EL (cell line): ENCODE results near the gene PRKAR1A.
A peak's percentile ranks its signal among the peaks of the same experiment; 100 is the strongest.
"Not testable (repeated sequence)": the region's sequence is repeated elsewhere in the genome, so short reads cannot be mapped to it uniquely, and the experiment has no call there.

Experiments used
- DNase-seq: peaks from one replicate; pipeline ENCODE4 v3.0.0-alpha.2; 2016

The PRKAR1A gene

DNA sequence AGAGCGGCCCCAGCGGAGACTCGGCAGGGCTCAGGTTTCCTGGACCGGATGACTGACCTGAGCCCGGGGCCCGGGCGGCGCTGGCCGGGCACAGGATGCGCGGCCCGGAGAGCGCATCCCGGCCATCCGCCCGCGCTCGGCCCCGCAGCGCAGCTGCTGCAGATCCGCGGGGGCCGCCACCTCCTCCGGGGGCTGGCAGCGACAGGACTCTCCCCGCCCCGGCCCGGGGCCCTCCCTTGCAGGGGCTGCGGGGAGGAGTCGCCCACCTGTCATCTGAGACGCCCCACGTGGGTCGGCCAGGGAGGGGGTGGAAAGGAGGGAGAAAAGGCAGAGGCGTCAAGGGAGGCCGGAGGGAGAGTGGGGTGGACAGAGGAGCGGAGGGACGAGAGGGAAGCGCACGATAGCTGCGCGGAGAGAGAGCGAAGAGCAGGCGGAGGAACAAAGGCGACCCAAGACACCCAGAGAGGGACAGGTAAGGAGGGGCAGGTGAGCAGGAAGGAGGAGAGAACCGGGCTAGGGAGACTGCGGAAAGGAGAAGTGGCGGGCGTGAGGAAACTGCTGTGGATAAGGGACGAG is 471 bp upstream of the PRKAR1A start:
- peak; percentile 78 for DNase-seq

DNA sequence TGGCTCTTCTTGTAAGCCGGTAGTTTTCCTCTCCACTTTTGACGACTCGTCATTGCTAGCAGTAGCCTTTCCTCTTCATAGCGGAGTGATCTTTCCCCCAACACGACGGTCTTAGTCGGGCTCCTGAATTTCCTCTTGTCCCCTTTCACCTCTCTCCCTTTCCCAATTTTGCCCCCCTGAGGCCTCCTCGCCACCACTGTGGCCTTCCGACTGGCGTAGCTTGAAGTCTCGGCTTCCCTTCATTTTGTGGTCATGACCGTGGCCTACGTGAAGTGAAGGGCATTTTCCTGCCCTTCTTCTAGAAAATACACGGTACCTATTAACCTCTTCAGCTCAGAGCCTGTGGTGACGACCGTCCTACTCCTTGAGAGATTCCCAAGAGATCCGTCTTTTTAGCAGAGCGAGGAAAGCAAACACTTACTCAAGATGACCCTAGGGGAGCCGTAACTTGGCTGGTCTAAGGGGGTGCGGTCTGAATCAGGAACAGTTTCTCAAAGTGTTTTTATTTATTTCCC is 787 bp downstream of the PRKAR1A start:
- peak; percentile 51 for DNase-seq

DNA sequence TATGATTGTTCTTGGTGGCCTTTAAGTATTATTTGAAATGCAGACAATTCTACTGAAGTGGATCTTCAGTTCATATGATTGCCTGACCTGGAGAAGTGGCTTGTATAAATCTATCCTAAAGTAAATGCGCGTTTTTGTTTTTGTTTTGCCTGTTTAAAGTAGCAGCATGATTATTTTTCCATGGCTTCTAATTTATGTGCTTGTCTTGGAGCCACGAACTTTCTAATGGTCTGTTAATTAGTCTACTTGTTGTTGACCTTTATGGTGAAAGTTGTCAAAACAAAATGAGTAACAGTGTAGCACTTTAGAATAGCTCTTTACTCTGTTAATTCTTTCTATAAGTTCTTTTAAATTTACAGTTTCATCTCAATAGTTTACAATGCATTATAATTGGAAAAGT is 1.7 kb downstream of the PRKAR1A start:
- no peak for DNase-seq

DNA sequence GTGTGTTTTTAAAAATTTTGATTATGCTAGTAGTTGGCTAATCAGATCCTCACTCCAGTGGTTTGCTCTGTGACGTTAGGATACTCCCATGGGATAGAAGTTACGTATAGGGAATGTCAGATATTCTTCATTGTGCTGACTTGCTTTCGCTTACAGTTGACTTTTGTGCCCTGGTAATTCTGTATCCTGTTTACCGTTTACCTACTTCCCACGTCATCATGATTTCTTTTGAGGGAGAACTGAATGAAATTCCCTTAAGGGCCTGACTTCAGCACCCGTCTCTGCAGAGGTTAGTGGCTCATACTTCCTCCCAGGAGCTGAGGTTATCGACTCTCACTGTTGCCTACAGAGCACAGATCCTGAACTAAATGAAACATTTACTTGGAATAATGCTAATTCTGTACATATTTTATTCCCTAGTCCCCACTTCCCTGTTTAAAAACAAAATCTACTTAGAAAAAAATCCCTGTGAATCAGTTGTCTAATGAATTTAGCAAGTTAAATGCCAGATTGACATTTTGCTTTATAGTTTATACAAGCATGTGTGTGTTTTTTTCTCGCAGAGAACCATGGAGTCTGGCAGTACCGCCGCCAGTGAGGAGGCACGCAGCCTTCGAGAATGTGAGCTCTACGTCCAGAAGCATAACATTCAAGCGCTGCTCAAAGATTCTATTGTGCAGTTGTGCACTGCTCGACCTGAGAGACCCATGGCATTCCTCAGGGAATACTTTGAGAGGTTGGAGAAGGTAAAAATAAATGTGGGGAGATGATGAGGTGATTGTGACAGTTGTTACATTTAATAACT is 2.8 kb downstream of the PRKAR1A start:
- peak; percentile 17 for DNase-seq

DNA sequence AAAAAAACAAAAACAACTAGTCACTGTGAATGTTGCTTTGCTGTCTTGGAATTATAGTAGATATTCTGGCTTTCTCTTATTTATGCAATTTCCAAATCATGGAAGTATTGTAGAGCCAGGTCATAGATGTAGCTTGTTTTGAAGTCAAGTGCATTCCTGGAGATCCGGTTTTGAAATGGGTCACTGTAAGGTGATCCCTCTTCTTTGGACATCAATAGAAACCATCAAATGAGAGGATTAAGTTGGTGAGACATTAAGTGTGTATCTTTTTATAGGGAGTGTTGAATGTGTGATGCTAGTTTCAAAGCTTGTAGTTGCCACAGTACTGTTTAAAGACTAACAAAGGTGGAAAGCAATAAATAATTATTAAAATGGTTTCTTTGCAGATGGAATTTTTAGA is 4.5 kb downstream of the PRKAR1A start:
- DNase-seq: no peak

DNA sequence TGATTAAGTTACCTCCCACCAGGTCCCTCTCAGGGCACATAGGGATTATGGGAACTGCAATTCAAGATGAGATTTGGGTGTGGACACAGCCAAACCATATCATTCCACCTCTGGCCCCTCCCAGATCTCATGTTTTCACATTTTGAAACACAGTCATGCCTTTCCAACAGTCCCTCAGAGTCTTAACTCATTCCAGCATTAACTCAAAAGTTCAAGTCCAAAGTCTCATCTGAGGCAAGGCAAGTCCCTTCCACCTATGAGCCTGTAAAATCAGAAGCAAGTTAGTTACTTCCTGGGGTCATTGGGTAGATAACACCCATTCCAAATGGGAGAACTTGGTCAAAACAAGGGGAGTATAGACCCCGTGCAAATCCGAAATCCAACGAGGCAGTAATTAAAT is 5.4 kb downstream of the PRKAR1A start:
- DNase-seq: not testable (repeated sequence)

DNA sequence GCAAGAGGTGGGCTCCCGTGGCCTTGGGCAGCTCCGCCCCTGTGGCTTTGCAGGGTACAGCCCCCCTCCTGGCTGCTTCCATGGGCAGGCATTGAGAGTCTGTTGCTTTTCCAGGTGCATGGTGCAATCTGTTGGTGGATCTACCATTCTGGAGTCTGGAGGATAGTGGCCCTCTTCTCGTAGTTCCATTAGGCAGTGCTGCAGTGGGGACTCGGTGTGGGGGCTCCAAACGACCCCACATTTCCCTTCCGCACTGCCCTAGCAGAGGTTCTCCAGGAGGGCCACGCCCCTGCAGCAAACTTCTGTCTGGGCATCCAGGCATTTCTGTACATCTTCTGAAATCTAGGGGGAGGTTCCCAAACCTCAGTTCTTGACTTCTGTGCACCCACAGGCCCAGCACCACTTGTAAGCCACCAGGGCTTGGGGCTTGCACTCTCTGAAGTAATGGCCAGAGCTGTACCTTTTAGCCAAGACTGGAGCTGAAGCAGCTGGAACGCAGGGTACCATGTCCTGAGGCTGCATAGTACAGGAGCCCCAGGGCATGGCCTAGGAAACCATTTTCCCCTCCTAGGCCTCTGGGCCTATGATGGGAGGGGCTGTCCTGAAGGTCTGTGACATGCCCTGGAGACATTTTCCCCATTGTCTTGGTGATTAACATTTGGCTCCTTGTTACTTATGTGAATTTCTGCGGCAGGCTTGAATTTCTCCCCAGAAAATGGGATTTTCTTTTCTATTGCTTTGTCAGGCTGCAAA is 6.0 kb downstream of the PRKAR1A start:
- DNase-seq: no peak

DNA sequence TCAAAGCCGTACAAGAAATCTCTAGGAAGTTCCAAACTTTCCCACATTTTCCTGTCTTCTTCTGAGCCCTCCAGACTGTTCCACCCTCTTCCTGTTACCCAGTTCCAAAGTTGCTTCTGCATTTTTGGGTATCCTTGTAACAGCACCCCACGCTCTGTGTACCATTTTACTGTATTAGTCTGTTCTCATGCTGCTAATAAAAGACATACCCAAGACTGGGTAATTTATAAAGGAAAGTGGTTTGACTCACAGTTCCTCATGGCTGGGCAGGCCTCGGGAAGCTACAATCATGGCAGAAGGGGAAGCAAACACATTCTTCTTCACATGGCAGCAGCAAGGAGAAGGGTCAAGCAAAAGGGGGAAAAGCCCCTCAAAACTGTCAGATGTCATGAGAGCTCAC is 6.8 kb downstream of the PRKAR1A start:
- not testable (repeated sequence) for DNase-seq

DNA sequence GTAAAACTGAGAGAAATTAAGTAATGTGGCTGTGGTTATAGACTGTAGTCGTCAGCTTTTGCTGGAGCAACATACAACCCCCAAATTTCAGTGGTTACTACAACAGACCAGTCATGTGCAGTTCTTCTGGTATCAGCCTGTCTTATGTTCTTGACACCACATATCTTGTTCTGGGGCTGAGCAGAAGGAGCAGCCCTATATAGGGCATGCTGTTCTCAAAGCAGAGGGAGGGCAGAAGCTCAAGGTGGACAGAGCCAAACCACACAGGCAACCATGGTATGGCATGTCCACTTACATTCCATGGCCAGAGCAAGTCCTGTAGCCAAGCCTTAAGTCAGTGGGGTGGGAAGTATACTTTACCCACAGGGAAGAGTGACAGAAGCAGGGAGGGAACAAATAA is 7.7 kb downstream of the PRKAR1A start:
- DNase-seq: no peak

DNA sequence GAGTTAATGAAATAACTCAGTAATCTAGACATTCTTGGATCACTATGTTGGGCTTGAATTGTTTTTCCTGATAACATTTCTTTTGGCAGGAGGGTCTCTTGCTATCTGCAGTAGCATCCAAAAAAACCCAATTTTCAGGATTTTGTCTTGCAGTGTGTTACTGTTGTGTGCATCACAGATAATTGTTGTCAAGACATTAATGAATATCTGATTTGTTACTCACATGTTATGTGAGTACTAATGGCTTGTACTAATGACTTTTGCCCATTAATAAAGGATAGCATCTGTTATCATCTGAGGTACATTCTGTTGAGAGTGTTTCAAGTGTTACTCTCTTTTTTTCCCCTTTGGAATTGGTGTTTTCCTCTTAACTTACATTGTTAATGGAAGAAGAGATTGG is 10.0 kb downstream of the PRKAR1A start:
- DNase-seq: no peak

DNA sequence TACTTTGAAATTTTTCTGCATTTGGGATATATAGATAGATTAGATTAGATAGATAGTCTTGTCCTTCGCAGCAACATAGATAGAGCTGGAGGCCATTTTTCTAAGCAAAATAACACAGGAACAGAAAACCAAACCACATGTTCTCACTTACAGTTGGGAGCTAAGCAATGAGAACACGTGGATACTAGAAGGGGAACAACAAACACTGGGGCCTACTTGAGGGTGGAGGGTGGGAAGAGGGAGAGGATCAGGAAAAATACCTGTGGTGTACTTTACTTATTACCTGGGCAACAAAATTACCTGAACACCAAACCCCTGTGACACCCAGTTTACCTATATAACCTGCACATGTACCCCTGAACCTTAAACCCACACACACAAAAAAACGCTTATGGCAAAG is 14.3 kb downstream of the PRKAR1A start:
- DNase-seq: no peak

DNA sequence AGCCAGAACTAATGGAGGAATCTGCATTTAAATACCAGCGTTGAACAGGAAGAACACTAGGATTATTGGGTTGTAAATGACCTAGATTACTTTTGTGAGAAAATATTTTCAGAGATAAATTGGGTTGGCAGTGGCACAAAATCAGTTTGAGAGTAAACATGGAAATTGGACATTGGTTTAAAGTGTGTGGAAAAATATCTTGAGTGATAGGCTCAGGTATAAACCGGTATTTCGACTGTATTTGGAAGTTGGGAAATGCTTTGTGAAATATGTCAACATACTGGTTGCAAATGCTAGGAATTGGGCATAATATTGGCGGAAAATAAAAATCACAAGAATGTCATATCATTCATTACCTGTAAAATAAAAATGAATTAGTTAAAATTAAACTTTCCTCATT is 15.1 kb downstream of the PRKAR1A start:
- DNase-seq: no peak

DNA sequence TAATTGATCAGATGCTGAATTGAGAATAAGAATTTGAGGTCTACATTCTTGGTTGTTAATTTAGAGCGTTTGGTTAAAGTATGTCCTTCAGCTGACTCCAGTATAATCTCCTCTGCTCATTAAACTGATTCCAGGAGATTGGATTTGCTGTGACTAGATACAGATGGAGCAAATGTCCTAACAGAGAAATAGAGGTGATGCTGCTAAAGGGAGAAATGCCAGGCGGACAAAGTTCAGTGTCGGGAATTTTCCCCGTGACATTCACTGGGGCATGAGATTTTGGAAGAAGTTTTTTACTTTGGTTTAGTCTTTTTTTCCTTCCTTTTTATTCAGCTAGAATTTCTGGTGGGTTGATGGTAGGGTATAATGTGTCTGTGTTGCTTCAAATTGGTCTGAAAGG is 19.0 kb downstream of the PRKAR1A start:
- no peak for DNase-seq

DNA sequence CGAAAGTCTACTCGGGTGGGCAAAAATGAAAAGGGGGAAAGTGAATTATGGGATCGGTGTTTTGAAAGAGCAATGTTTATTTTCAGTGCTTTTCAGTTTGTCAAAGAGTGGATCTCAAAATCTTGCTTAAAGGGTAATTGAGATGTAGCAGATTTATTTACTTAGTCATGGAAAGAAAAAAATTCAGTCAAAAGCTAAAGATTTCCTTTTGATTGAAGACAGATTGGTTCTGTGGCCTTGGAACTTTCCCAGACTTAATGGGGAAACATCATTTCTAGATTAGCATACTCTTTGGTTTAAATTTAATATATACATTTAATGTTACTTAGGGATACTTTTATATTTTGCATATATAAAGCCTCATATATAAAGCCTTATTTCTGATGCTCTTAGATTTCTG is 20.6 kb downstream of the PRKAR1A start:
- no peak for DNase-seq

DNA sequence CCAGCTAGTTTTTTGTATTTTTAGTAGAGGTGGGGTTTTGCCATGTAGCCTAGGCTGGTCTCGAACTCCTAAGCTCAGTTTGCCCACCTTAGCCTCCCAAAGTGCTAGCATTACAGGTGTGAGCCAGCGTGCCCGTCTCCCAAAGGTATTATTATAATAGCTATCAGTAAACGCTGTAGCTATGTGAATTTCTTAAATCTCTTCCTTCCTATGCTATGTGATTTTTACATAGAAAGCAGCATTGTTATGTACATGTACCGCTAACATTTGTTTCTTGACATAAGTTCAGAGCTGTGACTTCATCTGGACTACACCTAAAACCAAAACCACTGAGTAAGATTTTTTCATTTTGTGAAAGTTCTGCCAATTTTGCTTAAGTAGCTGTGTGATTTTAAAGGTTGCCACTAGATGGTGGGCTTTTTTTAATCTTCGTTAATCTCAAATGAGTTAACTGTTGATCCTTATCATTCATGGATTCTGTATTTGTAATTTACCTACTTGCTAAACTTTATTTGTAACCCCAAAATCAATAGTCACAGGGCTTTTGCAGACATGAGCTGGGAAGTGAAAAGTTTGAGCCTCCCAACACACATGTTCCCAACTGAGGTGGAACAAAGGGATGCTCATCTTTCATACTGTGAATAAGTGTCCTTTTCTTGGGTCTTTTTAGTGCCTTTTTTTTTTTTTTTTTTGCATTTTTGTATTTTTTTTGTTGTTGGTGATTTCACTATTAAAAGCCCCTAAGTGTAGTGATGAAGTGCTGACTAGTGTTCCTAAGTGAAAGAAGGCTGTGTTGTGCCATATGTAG is 21.9 kb downstream of the PRKAR1A start:
- peak; percentile 23 for DNase-seq

DNA sequence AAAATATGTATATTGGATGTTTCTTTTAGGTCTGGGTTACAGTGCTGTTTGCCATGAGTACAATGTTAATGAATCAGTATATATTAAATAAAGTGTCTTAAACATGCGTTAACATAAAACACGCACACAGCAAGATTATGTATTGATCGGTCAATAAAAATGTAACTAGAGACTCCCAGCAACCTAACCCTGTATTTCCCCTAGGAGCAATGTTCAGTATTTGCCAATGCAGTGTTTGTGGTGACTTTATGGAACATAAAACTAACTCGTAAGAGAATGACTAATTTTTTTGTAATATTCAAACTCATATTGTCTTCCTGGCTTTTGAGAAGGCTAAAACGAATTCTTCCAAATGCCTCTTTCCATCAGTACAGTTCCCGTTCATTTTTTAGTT is 22.5 kb downstream of the PRKAR1A start:
- DNase-seq: no peak

DNA sequence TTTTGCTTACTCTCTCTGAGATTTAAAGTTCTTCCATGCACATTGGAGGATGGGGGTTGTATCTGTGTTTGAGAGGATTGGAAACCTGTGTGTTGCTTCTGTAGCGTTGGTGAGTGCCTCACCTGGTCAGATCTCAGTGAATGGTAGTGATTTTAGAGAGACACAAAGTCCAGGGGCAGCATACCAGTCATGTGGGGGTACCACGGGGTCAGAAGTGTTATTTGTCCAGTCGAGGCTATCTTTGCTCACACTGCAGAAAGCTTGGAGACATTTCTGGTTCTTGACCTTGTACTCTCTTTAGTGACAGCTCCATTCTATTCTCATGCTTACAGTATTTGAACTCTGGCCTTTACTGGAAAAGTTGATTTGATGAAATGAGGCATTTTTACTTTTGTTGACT is 23.7 kb downstream of the PRKAR1A start:
- DNase-seq: no peak

DNA sequence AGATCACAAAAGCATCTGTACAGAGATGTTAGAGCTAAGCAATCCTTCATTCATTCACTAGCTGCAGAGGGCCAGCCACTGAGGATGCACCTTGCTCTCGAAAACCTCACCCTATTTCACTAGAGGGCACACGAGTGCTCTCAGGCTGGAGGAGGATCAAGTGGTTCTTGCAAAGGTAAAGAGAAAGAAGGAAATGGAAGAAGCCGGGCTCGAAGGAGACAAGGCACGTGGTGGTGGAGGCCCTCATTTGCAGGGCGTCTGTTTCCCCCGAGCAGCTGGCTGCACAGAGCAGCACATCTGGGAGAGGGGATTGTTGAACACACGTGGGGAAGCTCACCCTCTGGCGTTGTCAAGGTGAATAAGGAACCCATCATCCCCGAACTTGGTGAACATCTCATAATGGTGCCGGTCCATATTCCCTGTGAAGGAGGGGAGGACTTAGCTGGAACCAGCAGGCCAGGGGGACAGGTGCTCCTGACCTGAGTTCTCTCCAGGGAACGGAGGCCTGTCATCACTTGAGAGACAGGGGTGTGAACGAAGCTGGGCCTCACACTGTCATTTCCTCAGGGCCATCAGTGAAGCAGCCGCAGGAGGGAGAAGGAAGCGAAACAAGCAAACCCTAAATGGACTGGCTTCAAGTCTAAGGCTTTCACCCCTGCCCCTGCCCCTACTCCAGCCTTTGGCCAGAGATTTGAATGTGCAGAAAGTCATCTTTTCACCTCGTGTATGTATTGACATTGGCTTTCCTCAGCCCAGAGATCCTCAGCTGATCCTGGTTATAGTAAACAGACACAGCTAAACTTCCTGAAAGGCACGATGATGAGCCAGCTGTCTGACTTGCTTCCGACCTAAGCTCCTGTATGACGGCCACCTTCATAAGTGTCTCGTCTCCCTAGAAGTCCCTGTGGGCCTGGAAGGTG is 27.6 kb downstream of the PRKAR1A start:
- DNase-seq: peak; percentile 10

DNA sequence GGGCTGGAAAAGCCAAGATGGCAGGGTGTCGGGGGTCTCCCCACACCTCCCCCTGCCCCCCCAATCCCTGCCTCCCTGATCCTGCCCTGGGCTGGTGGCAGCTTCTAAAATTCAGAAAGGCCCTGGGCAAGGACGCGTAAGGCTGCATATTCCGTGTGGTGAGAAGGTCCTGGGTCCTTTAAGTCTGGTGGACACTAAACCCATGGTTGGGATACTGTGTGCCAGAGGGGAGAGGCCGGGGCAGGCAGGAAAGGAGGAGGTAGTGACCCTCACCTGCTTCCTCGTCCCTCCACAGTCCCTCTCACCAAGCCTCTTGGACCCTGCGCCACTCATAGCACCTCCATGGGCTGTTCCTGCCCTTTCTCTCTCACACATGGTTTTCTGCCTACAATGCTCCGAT is 28.8 kb downstream of the PRKAR1A start:
- no peak for DNase-seq

DNA sequence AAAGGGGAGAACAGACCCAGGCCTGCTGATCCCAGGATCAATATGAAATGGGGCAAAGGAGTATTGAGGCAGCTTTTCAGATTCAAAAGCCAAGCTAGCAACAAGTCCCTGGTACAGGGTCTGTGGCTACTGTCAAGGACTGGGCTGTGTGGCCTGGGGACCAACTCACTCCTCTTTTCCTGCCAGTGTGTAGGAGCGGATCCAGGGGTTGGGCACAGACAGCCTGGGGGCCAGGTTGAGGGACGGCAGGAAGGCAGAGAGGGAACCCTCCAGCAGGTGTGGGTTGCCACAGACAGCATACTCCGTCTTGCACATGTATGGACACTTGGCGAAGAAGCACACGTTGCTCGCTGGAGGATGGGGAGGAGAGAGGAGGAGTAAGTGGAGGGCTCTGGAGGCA is 29.6 kb downstream of the PRKAR1A start:
- DNase-seq: no peak

DNA sequence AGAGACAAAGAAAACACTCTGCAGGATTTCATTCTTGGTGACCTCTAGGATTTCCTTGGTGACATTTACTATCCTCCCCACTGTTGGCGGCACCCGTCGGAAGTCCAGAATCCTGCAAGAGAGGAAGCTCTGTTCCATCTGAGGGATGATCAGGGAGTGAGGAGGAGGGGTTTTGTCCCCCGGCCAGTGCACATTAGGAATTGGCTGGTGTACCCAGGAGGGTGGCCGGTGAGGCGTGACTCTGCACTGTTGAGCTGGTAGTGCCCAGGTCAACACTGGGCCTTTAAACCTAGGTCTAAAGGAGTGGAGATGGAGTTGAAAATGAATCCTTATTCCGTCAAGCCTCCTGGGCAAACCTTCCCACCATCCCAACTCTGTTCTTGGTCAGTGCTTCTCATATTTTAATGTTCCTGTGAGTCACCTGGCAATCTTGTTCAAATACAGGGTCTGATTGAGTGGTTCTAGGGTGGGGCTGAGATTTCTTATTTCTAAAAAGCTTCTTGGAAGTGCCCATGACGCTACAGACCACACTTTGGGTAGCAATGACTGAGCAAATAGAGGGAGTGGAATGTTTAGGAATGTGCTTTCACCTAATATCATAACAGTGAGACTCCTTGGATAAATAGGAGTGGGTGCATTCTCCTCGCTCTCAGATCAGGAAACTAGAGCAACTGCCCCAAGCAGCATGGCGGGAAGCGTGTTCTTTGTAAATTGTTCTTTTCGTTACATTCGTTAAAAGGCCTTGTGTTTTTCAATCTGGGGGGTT is 30.7 kb downstream of the PRKAR1A start:
- no peak for DNase-seq
